ENCODE measurements around the gene TENT4B.
"Not testable (repeated sequence)": the region's sequence is repeated elsewhere in the genome, so short reads cannot be mapped to it uniquely, and the experiment has no call there.

TENT4B gene

GRCh38 chr16:50152807-50153595 lies at the start of gene TENT4B:
Gene TENT4B (plus strand): TSS chr16:50153306. CDS start chr16:50153622, 316 bp downstream.
- no peak for FAIRE-seq

DNA sequence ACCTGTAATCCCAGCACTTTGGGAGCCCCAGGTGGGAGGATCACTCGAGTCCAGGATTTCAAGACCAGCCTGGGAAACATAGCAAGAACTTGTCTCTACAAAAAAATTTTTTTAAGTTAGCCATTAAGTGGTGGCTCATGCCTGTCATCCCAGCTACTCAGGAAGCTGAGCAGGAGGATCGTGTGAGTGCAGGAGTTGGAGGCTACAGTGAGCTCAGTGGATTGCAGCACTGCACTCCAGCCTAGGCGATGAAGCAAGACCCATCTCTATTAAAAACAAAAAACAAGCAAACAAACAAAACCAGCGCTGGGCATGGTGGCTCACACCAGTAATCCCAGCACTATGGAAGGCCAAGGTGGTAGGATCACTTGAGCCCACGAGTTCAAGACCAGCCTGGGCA lies 49.3 kb upstream of the TENT4B start:
- no peak for FAIRE-seq

- FAIRE-seq: no peak
These were observed 38.6 kb upstream of the TENT4B start for GRCh38 chr16:50114357-50115129.

DNA sequence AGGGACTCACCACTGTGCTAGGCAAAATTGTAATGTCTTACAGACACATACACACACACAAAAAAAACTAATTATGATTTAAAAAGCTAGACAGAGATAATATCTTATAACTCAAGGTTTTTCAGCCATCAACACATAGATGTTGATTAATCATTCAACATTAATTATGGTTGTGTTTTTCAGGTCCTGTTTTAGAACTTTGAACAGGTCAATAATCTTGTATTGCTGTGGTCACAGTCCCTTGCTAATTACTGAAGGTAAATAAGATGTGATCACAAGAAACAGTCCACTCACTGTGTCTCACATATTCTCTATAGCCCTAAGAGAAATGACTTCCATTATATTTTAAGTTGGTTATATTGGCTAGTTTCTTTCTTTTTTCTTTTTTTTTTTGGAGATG lies 32.4 kb upstream of the TENT4B start:
- FAIRE-seq: no peak

GRCh38 chr16:50121278-50121677 lies 31.8 kb upstream of the TENT4B start:
- no peak for FAIRE-seq

- FAIRE-seq: no peak
These were observed 31.2 kb upstream of the TENT4B start for GRCh38 chr16:50121721-50122445.

GRCh38 chr16:50123417-50123816 lies 29.7 kb upstream of the TENT4B start:
- FAIRE-seq: no peak

DNA sequence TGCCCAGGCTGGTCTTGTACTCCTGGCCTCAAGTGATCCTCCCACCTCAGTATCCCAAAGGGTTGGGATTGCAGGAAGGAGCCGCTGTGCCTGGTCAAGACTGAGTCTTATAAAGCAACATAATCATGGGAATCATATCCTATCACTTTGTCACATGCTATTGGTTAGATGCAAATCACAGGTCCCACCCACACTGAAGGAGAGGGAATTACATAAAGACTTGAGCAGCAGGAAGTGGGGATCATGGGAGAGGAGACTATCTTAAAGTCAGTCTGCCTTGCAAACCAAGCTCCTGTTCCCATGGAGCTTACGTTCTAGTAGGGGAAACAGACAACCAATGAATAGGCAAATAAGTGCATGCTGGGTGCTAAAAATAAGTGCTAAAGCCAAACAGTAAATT lies 28.3 kb upstream of the TENT4B start:
- no peak for FAIRE-seq

DNA sequence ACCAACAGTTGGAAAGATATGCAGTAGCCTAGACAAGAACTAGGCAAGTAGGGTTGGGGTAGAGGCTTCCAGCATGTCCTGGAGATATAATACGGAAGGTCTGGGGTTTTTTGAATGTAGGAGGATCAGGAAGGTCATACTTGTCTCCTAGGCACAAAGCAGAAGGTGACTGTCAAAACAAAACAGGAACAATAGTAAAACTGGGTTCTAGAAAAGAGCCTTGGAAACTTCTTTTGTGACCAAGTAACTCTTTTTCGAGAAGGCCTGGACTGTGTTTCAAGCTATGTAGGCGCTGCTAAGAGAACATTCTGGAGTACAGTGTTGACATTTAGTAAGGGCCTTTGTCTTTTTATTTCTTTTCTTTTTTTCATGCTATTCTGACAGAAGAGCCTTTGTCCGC lies 26.9 kb upstream of the TENT4B start:
- no peak for FAIRE-seq

DNA sequence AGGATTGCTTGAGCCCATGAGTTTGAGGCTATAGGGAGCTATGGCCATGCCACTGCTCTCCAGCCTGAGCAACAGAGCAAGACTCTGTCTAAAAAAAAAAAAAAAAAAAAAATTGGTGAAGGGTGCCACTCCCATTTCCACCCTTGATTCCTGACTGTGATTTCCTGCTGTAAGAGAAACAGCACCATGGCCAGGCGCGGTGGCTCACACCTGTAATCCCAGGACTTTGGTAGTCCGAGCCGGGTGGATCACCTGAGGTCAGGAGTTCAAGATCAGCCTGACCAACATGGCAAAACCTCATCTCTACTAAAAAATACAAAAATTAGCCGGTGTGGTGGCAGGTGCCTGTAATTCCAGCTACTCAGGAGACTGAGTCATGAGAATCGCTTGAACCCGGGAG lies 20.5 kb upstream of the TENT4B start:
- not testable (repeated sequence) for FAIRE-seq

- no peak for FAIRE-seq
These were observed 19.9 kb upstream of the TENT4B start for GRCh38 chr16:50133214-50133613.

DNA sequence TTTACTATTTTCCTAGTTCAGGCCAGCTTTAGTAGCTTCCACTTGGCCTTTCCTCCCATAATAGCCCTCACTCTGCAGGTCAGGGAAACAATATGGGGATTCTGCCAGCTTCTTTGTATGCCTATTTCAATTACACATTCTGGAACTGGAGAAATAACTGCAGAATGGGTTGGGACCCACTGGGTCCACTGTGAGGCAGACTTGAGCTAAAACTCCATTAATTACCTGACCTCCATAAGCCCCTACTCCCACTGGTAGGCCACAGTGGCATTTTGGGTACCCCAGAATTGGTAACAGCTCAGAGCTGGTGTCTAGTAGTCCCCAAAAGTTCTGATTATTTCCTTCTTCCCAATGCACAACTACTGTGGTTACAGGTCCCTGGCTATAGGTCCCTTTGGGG lies 16.7 kb upstream of the TENT4B start:
- no peak for FAIRE-seq

DNA sequence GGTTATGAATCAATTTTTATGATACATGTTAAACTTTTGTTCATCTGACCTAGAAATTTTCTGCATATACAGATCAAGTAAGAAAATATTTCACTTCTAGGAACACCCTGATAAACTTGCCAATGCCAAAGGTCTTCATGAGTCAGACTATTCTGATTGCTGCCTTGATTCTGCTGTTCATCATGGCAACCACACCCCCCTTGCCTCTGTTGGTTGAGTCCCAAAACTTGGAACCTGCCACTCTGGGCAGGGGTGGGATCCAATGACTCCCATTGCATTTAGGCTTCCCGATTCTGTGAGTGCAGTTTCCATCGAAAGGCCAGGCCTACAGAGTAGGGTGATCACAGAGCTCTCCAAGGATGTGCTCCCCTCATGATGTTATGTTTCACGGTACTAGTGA lies 15.8 kb upstream of the TENT4B start:
- FAIRE-seq: no peak

GRCh38 chr16:50139580-50139979 lies 13.5 kb upstream of the TENT4B start:
- no peak for FAIRE-seq

- FAIRE-seq: no peak
These were observed 8.9 kb upstream of the TENT4B start for GRCh38 chr16:50144211-50144610.

- no peak for FAIRE-seq
These were observed 6.3 kb upstream of the TENT4B start for GRCh38 chr16:50146479-50147435.

DNA sequence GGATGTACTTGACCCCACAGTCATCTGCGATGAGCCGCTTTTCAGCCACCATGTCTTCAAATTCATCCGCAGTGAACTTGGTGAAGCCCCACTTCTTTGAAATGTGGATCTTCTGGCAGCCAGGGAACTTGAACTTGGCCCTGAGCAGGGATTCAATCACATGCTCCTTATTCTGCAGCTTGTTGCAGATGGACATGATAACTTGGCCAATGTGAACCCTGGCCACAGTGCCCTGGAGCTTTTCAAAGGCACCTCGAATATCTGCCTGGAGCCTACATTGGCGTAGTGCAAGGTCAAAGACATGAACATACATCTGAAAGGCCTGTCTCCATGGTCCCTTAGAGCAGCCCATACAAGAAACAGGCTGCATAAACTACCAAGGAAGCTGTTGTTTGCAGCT lies 1.8 kb upstream of the TENT4B start:
- no peak for FAIRE-seq

DNA sequence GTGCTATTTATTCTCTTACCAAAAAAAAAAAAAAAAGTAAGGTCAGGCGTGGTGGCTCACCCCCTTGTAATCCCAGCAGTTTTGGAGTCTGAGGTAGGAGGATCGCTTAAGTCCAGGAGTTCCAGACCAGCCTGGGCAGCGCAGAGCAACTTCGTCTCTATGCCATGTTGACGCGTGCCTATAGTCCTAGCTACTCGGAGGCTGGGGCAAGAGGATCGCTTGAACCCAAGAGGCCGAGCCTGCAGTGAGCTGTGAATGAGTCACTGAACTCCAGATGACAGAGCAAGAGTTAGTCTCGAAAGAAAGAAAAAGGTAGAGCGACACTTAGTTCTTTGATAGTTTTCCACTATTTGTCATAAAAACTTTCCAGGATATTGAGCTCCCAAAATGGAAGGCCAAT lies 1.4 kb upstream of the TENT4B start:
- no peak for FAIRE-seq

- no peak for FAIRE-seq
These were observed 727 bp upstream of the TENT4B start for GRCh38 chr16:50152351-50152806.

GRCh38 chr16:50153596-50154419 lies 702 bp downstream of the TENT4B start:
- no peak for FAIRE-seq

DNA sequence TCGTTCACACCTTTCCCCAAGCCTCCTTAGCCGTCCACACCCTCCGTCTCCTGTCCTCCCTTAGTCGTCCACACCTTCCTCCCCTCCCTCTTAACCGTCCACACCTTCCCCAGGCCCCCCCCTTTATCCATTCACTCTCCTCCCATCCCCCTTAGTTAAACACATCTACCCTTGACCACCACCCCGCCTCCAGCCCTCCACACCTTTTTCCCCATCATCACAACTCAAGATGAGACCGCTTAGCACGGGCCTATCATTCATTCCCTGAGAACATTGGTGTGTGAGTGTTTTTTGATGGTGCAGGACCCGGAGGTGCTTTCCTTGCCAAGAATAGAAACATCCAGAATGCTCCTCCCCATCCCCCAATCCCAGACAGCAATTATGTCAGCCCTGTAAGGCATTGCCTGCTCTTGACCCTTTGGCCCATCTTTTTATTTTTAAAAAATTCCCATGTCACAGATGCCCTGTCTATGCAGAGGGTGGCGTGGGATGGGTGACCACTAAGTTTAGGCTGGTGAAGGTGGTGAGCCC lies 1.4 kb downstream of the TENT4B start:
- no peak for FAIRE-seq
